Measurements from ENCODE around the gene SBK2. TPM values are rescaled to one million over a fixed set of nuclear protein-coding genes. Genes with fewer than 3 reads are reported as not detected.

SBK2 gene
- total and polyA plus RNA-seq, 7 donors = 0.14 to 13.4 (median 1.1) TPM

DNA sequence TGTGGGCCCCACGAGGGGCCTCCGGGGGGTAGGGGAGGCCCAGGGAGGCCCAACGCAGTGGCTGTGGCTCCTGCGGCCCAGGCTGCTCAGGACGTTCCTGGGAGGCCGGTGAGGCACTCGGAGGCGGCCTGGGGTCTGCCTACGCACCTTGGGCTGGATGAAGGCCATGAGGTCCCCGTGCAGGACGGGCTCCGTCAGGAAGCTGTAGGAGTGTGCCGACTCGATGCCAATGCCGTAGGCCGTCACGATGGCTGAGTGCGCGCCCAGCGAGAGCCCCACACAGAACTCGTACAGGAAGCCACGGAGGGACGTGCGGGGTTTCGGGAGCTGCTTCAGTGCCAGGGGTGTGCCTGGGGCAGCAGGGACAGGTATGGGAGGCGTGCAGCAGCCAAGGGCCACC is 5.9 kb downstream of the SBK2 start:
- Histone ChIP-seq H3K4me3 (no peak overlapping the region), H3K27ac (no peak overlapping the region), H3K27me3 (ENCODE audit: insufficient read depth in 3 of 3, low read length in 2 of 3) (no peaks in the 10 kb centered on the region), H3K36me3 (ENCODE audit: insufficient read depth in 1 of 2, low read depth in 1 of 2) (no peaks in the 10 kb centered on the region), H3K9me3 (no peaks in the 10 kb centered on the region), H3K4me1 (peaks cover 5% of the 10 kb centered on the region)
- intact Hi-C loops (cut with DNase I) = no loop called here
- DNase-seq (no peak), ATAC-seq (no peak)
- 92 to 94% (median 93%) methylated on average over 25 to 26 of the region's 26 CpGs for WGBS, 3 donors
- TF ChIP-seq, protein P1, sequence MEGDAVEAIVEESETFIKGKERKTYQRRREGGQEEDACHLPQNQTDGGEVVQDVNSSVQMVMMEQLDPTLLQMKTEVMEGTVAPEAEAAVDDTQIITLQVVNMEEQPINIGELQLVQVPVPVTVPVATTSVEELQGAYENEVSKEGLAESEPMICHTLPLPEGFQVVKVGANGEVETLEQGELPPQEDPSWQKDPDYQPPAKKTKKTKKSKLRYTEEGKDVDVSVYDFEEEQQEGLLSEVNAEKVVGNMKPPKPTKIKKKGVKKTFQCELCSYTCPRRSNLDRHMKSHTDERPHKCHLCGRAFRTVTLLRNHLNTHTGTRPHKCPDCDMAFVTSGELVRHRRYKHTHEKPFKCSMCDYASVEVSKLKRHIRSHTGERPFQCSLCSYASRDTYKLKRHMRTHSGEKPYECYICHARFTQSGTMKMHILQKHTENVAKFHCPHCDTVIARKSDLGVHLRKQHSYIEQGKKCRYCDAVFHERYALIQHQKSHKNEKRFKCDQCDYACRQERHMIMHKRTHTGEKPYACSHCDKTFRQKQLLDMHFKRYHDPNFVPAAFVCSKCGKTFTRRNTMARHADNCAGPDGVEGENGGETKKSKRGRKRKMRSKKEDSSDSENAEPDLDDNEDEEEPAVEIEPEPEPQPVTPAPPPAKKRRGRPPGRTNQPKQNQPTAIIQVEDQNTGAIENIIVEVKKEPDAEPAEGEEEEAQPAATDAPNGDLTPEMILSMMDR (IDR thresholded peaks at IDR 0.05) = no peak

DNA sequence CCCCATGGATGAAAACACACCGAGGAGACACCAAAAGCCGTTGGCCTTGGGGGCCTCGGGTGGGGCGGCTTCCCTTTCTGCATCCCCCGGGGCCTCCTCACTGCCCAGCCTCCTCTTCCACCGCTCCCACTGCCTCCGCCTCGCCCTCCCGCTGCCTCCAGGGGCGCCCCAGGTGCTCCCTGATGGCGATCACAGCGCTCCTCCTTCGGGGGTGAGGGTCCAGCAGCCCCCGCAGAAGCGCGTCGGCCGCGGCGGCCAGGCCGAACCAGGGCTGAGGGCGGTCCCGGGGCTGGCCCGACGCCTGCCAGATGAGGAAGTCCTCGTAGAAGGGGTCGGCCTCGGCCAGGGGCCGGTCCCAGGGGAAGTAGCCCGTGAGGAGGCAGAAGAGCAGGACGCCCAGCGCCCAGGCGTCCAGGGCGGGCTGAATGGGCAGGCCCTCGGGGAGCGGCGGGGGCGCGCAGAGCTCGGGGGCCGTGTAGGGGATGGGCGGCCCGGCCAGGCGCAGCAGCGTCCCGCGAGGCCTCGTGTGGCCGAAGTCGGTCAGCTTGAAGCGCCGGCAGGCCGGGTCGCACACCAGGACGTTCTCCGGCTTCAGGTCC is 7.2 kb downstream of the SBK2 start:
- no peak overlapping the region for H3K27ac ChIP-seq
- TF ChIP-seq, protein P1 (IDR thresholded peaks at IDR 0.05) = no peak
- WGBS, 3 donors = 85 to 90% (median 86%) methylated on average over 43 to 56 of the region's 56 CpGs
- DNase-seq = no peak
- intact Hi-C loops (cut with DNase I) = no loop called here
- ATAC-seq = no peak
- no peaks in the 10 kb centered on the region for H3K36me3 ChIP-seq (ENCODE audit: insufficient read depth in 1 of 2, low read depth in 1 of 2)
- H3K9me3 ChIP-seq = no peaks in the 10 kb centered on the region
- no peaks in the 10 kb centered on the region for H3K27me3 ChIP-seq (ENCODE audit: insufficient read depth in 3 of 3, low read length in 2 of 3)
- no peak overlapping the region for H3K4me3 ChIP-seq
- peaks cover 10% of the 10 kb centered on the region for H3K4me1 ChIP-seq

- TF ChIP-seq, protein P1 (IDR thresholded peaks at IDR 0.05) = no peak
- Histone ChIP-seq H3K36me3 (ENCODE audit: insufficient read depth in 1 of 2, low read depth in 1 of 2) (no peaks in the 10 kb centered on the region), H3K4me3 (no peak overlapping the region), H3K9me3 (no peaks in the 10 kb centered on the region), H3K27ac (no peak overlapping the region), H3K4me1 (peaks cover 10% of the 10 kb centered on the region), H3K27me3 (ENCODE audit: insufficient read depth in 3 of 3, low read length in 2 of 3) (no peaks in the 10 kb centered on the region)
- no peak for DNase-seq
- WGBS, 3 donors = 43 to 46% (median 43%) methylated on average over 15 of the region's 15 CpGs
- intact Hi-C loops (cut with DNase I) = no loop called here
- no peak for ATAC-seq
Observed at GRCh38 chr19:55528030-55528803, 8.7 kb downstream of the SBK2 start.

DNA sequence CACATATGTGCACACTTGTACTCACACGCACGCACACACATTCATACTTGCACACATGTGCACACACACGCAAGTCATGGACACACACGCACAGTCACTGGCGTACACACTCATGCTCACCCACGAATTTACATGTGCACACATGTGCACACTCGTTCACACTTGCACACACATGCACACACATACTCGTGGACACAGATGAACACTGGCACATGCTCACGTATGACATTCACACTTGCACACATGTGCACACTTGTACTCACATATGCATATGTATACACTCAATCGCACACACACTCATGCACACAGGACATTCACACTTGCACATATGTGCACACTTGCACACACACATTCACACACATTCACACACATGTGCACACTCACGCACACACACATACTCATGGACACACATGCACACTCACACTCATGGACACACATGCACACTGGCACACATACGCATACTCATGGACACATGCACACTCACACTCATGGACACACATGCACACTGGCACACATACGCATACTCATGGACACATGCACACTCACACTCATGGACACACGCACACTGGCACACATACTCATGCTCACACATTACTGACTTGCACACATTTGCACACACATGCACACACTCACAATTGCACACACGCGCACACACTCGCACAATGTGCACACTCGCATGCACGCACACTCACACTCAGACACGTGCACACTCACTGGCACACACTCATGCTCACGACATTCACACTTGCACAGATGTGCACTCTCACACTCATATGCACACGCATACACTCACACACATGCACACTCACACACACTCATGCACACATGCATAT is 9.5 kb downstream of the SBK2 start:
- TF ChIP-seq, protein P1 (IDR thresholded peaks at IDR 0.05) = no peak
- Histone ChIP-seq H3K9me3 (no peaks in the 10 kb centered on the region), H3K36me3 (ENCODE audit: insufficient read depth in 1 of 2, low read depth in 1 of 2) (no peaks in the 10 kb centered on the region), H3K4me1 (peaks cover 10% of the 10 kb centered on the region), H3K27me3 (ENCODE audit: insufficient read depth in 3 of 3, low read length in 2 of 3) (no peaks in the 10 kb centered on the region), H3K4me3 (no peak overlapping the region), H3K27ac (no peak overlapping the region)
- intact Hi-C loops (cut with DNase I) = loop anchor here in 1 of 2 donors (2.0 kb wide), 1 partner anchor 15 kb away; no protein-coding TSS in a partner anchor
- ATAC-seq (no peak), DNase-seq (no peak)
- 79 to 89% (median 84%) methylated on average over 22 of the region's 22 CpGs for WGBS, 3 donors
